H1 (cell line): ENCODE measurements around the gene PAEP. TPM values are rescaled to one million over a fixed set of nuclear protein-coding genes. Genes with fewer than 3 reads are reported as not detected.

ENCODE experiments used
- CHD7 ChIP-seq: fragments of 300-600 bp; sonication (generic); IDR thresholded peaks from 2 replicates; pipeline ENCODE4 v1.7.1; 2012; ENCODE audit warnings: low read length, moderate library complexity, mild to moderate bottlenecking, inconsistent platforms; ENCODE audit not compliant: insufficient replicate concordance
- GABPA ChIP-seq: IDR thresholded peaks from 2 replicates; pipeline ENCODE4 v1.6.1; 2011; ENCODE audit warnings: mild to moderate bottlenecking, low read length, moderate library complexity, borderline replicate concordance; ENCODE audit not compliant: insufficient read depth
- POLR2A ChIP-seq, 2 experiments: IDR thresholded peaks; 1 replicate in 1 of 2; 2 replicates in 1 of 2; pipeline ENCODE4 v1.6.1; 2011; ENCODE audit warnings: low read depth in 2 of 2, low read length in 2 of 2, mild to moderate bottlenecking in 2 of 2; ENCODE audit errors: control extremely low read depth in 1 of 2
- SP4 ChIP-seq: IDR thresholded peaks from 2 replicates; pipeline ENCODE4 v1.6.1; 2012; ENCODE audit warnings: low read length, inconsistent platforms
- TAF1 ChIP-seq: IDR thresholded peaks from 2 replicates; pipeline ENCODE4 v1.6.1; 2011; ENCODE audit warnings: mild to moderate bottlenecking, low read depth, low read length
- polyA plus RNA-seq, 7 experiments: library from polyadenylated mRNA; depleted of rRNA in 3 of 7; stranded (reverse) in 5 of 7; unstranded in 2 of 7; fragments of >200 nt in 5 of 7; fragments of 200-250 nt in 2 of 7; gene quantifications; 1 replicate in 5 of 7; 2 replicates in 1 of 7; 4 replicates in 1 of 7; pipeline versions ENCODE4 v1.2.1 to v1.2.3, GENCODE V29; 2011 to 2013; ENCODE audit warnings: missing spikeins in 2 of 7, mixed read lengths in 2 of 7
- total RNA-seq: library from RNA; stranded (reverse); fragmentation: NEBNext Ultra II Directional; extraction: Animal tissue kit (Norgen Biotek cat#: 25700); gene quantifications from 2 replicates; pipeline ENCODE4 v1.2.1, GENCODE V29; 2021

PAEP gene
- total and polyA plus RNA-seq, 2 of the 8 experiments (the other 6 are each of a cell fraction or from before 2014, with no cell fraction given) = not detected

GRCh38 chr9:135551456-135551855, 10.1 kb upstream of the PAEP start (continued):
- TF ChIP-seq CHD7 = no peak
- TF ChIP-seq POLR2A (IDR thresholded peaks at IDR 0.05; ENCODE audit: control extremely low read depth in 1 of 2, low read depth in 2 of 2, low read length in 2 of 2) = no peak
- TF ChIP-seq TAF1 = no peak
- no peak for TF ChIP-seq GABPA
- no peak for TF ChIP-seq SP4
